ENCODE measurements around the gene NR5A2.

Gene NR5A2

DNA sequence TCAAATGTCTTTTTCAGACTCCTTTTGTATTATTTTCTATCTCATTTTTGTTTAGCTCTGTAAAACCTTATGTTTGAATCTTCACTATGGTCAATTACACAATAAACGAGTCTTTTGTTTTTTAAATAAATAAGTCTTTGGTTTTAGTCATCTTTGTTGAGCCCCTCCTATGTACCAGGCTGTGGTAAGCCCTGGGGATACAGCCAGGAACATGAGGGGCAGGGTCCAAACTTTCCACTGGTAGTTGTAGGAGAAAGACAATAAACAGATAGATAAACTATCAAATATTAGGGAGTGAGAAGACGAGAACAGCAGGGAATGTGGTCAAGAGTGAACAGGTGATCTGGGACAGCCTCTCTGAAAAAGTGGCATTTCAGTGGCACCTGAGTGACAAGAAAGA lies 195.7 kb downstream of the NR5A2 start:
- Histone ChIP-seq H3K4me3 (ENCODE audit: low read length, poor library complexity, severe bottlenecking) (no peak overlapping the region), H2AFZ (ENCODE audit: low read length) (no peak overlapping the region), H3K4me2 (ENCODE audit: low read depth, low read length, poor library complexity, severe bottlenecking) (no peak overlapping the region), H3K4me1 (ENCODE audit: insufficient read depth, low read length, poor library complexity, severe bottlenecking) (peaks cover 11% of the 10 kb centered on the region), H4K20me1 (ENCODE audit: insufficient read depth, low read length, poor library complexity, severe bottlenecking) (no peaks in the 10 kb centered on the region), H3K9me2 (replicated peaks; ENCODE audit: low read depth, low read length) (no peaks in the 10 kb centered on the region), H3K79me2 (ENCODE audit: insufficient read depth, low read length) (no peaks in the 10 kb centered on the region), H3K36me3 (ENCODE audit: insufficient read depth, low read length) (no peaks in the 10 kb centered on the region), H3K27me3 (ENCODE audit: insufficient read depth, low read length, poor library complexity, severe bottlenecking) (peaks cover 3% of the 10 kb centered on the region), H3K9me3 (ENCODE audit: insufficient read depth, low read depth, low read length) (no peaks in the 10 kb centered on the region), H3F3A (ENCODE audit: low read depth) (no peaks in the 10 kb centered on the region), H3K9ac (ENCODE audit: low read depth, low read length, poor library complexity, severe bottlenecking) (no peak overlapping the region)
- TF ChIP-seq, protein P1, sequence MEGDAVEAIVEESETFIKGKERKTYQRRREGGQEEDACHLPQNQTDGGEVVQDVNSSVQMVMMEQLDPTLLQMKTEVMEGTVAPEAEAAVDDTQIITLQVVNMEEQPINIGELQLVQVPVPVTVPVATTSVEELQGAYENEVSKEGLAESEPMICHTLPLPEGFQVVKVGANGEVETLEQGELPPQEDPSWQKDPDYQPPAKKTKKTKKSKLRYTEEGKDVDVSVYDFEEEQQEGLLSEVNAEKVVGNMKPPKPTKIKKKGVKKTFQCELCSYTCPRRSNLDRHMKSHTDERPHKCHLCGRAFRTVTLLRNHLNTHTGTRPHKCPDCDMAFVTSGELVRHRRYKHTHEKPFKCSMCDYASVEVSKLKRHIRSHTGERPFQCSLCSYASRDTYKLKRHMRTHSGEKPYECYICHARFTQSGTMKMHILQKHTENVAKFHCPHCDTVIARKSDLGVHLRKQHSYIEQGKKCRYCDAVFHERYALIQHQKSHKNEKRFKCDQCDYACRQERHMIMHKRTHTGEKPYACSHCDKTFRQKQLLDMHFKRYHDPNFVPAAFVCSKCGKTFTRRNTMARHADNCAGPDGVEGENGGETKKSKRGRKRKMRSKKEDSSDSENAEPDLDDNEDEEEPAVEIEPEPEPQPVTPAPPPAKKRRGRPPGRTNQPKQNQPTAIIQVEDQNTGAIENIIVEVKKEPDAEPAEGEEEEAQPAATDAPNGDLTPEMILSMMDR (conservative IDR thresholded peaks at IDR 0.05; ENCODE audit: low read length) = no peak
- TF ChIP-seq EZH2phosphoT487 (IDR thresholded peaks at IDR 0.05; ENCODE audit: borderline replicate concordance) = no peak

DNA sequence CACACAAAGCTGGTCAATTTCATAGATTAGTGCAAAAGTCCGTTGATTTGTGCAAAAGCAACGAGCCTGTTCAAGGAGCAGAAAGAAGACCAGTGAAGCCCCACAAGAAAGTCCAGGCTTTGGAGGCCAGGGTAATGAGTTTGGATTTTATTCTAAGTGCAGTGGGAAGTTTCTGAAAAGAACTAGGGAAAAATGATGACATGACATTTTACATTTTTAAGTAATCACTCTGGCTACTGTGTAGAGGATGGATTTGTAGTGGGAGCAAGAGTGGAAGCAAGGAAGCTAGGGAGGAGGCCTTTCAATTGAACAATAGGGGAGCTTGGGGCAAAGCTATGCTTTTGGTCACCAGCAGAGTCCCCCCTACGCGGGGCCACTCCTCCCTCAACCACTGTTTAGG lies 196.1 kb downstream of the NR5A2 start:
- Histone ChIP-seq H3K36me3 (ENCODE audit: insufficient read depth, low read length) (no peaks in the 10 kb centered on the region), H3K4me2 (ENCODE audit: low read depth, low read length, poor library complexity, severe bottlenecking) (no peak overlapping the region), H3F3A (ENCODE audit: low read depth) (no peaks in the 10 kb centered on the region), H4K20me1 (ENCODE audit: insufficient read depth, low read length, poor library complexity, severe bottlenecking) (no peaks in the 10 kb centered on the region), H3K27me3 (ENCODE audit: insufficient read depth, low read length, poor library complexity, severe bottlenecking) (peaks cover 3% of the 10 kb centered on the region), H3K79me2 (ENCODE audit: insufficient read depth, low read length) (no peaks in the 10 kb centered on the region), H2AFZ (ENCODE audit: low read length) (no peak overlapping the region), H3K4me1 (ENCODE audit: insufficient read depth, low read length, poor library complexity, severe bottlenecking) (peaks cover 11% of the 10 kb centered on the region), H3K9ac (ENCODE audit: low read depth, low read length, poor library complexity, severe bottlenecking) (no peak overlapping the region), H3K4me3 (ENCODE audit: low read length, poor library complexity, severe bottlenecking) (no peak overlapping the region), H3K9me3 (ENCODE audit: insufficient read depth, low read depth, low read length) (no peaks in the 10 kb centered on the region), H3K9me2 (replicated peaks; ENCODE audit: low read depth, low read length) (no peaks in the 10 kb centered on the region)
- TF ChIP-seq, protein P1 (conservative IDR thresholded peaks at IDR 0.05; ENCODE audit: low read length) = no peak
- TF ChIP-seq EZH2phosphoT487 (IDR thresholded peaks at IDR 0.05; ENCODE audit: borderline replicate concordance) = no peak

DNA sequence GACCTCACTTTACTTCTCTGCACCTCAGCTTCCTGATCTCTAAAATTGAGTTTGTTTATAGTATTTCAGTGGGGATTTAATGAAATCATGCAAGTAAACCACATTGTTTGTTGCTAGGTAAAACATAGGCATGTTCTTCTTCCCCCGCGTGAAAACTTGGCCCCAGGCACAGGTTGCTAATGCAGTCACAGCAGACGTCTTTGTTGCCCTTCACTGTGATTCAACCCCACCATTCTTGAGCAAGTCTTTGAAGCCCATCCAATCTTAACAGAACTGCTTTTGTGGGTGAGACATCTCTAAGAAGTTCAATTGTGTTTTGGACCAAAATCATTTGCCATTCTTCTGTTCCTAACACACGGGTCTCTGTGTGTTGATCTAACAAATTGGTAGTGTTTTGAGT lies 196.8 kb downstream of the NR5A2 start:
- no peaks in the 10 kb centered on the region for H3F3A ChIP-seq (ENCODE audit: low read depth)
- no peaks in the 10 kb centered on the region for H3K79me2 ChIP-seq (ENCODE audit: insufficient read depth, low read length)
- H3K9me2 ChIP-seq (replicated peaks; ENCODE audit: low read depth, low read length) = no peaks in the 10 kb centered on the region
- peaks cover 3% of the 10 kb centered on the region for H3K27me3 ChIP-seq (ENCODE audit: insufficient read depth, low read length, poor library complexity, severe bottlenecking)
- no peak overlapping the region for H3K9ac ChIP-seq (ENCODE audit: low read depth, low read length, poor library complexity, severe bottlenecking)
- no peak for TF ChIP-seq EZH2phosphoT487 (IDR thresholded peaks at IDR 0.05; ENCODE audit: borderline replicate concordance)
- TF ChIP-seq, protein P1 (conservative IDR thresholded peaks at IDR 0.05; ENCODE audit: low read length) = no peak
- no peaks in the 10 kb centered on the region for H3K9me3 ChIP-seq (ENCODE audit: insufficient read depth, low read depth, low read length)
- no peak overlapping the region for H3K4me3 ChIP-seq (ENCODE audit: low read length, poor library complexity, severe bottlenecking)
- no peaks in the 10 kb centered on the region for H4K20me1 ChIP-seq (ENCODE audit: insufficient read depth, low read length, poor library complexity, severe bottlenecking)
- H3K4me1 ChIP-seq (ENCODE audit: insufficient read depth, low read length, poor library complexity, severe bottlenecking) = peaks cover 11% of the 10 kb centered on the region
- H3K4me2 ChIP-seq (ENCODE audit: low read depth, low read length, poor library complexity, severe bottlenecking) = no peak overlapping the region
- no peaks in the 10 kb centered on the region for H3K36me3 ChIP-seq (ENCODE audit: insufficient read depth, low read length)
- H2AFZ ChIP-seq (ENCODE audit: low read length) = no peak overlapping the region
